Loucy (cell line): ENCODE results near the gene GNB3.
A peak's percentile ranks its signal among the peaks of the same experiment; 100 is the strongest.

Source experiments
- H2AFZ ChIP-seq: fragments of 200-600 bp; sonication (generic); 2 replicates; pipeline ENCODE4 v1.6.0; 2016; ENCODE audit warnings: antibody characterized with exemption, mild to moderate bottlenecking, low read length, moderate library complexity
- H3F3A ChIP-seq: fragments of 200-600 bp; 2 replicates; pipeline ENCODE4 v1.6.0; 2016; ENCODE audit warnings: antibody characterized with exemption, low read depth, mild to moderate bottlenecking
- H3K27me3 ChIP-seq: fragments of 200-600 bp; sonication (generic); 2 replicates; pipeline ENCODE4 v1.6.1; 2014; ENCODE audit warnings: low read length, mild to moderate bottlenecking; ENCODE audit not compliant: insufficient read depth, poor library complexity, severe bottlenecking
- H3K36me3 ChIP-seq: fragments of 200-600 bp; sonication (generic); 2 replicates; pipeline ENCODE4 v1.6.1; 2016; ENCODE audit warnings: low read length; ENCODE audit not compliant: insufficient read depth
- H3K4me1 ChIP-seq: fragments of 200-600 bp; sonication (generic); 2 replicates; pipeline ENCODE4 v1.5.1; 2014; ENCODE audit warnings: low read length, mild to moderate bottlenecking; ENCODE audit not compliant: insufficient read depth, poor library complexity, severe bottlenecking
- H3K4me2 ChIP-seq: fragments of 200-600 bp; sonication (generic); 2 replicates; pipeline ENCODE4 v1.6.0; 2014; ENCODE audit warnings: antibody characterized with exemption, low read length, low read depth, mild to moderate bottlenecking; ENCODE audit not compliant: poor library complexity, severe bottlenecking
- H3K4me3 ChIP-seq: fragments of 200-600 bp; sonication (generic); 2 replicates; pipeline ENCODE4 v1.5.1; 2014; ENCODE audit warnings: low read length, mild to moderate bottlenecking, mixed read lengths; ENCODE audit not compliant: poor library complexity, severe bottlenecking
- H3K79me2 ChIP-seq: fragments of 200-600 bp; sonication (generic); 2 replicates; pipeline ENCODE4 v1.6.1; 2014; ENCODE audit warnings: low read length; ENCODE audit not compliant: insufficient read depth
- H3K9ac ChIP-seq: fragments of 200-600 bp; sonication (generic); 2 replicates; pipeline ENCODE4 v1.6.0; 2014; ENCODE audit warnings: mild to moderate bottlenecking, low read depth, low read length, moderate library complexity; ENCODE audit not compliant: poor library complexity, severe bottlenecking
- H3K9me2 ChIP-seq: fragments of 200-600 bp; sonication (generic); replicated peaks from 2 replicates; pipeline ENCODE4 v1.6.1; 2016; ENCODE audit warnings: low read depth, low read length, mixed read lengths
- H3K9me3 ChIP-seq: fragments of 200-600 bp; sonication (generic); 2 replicates; pipeline ENCODE4 v1.6.1; 2014; ENCODE audit warnings: mild to moderate bottlenecking, antibody characterized with exemption, low read length, low read depth; ENCODE audit not compliant: insufficient read depth
- H4K20me1 ChIP-seq: fragments of 200-600 bp; sonication (generic); 2 replicates; pipeline ENCODE4 v1.6.0; 2014; ENCODE audit warnings: antibody characterized with exemption, low read length, mild to moderate bottlenecking; ENCODE audit not compliant: insufficient read depth, poor library complexity, severe bottlenecking
- CTCF ChIP-seq: fragments of 200-600 bp; sonication (generic); conservative IDR thresholded peaks from 2 replicates; pipeline ENCODE4 v1.5.1; 2014; ENCODE audit warnings: mild to moderate bottlenecking, antibody characterized with exemption, low read length
- EZH2phosphoT487 ChIP-seq: fragments of 200-600 bp; IDR thresholded peaks from 2 replicates; pipeline ENCODE4 v1.6.1; 2018; ENCODE audit warnings: antibody characterized with exemption, mild to moderate bottlenecking, moderate library complexity, borderline replicate concordance

Gene GNB3

DNA sequence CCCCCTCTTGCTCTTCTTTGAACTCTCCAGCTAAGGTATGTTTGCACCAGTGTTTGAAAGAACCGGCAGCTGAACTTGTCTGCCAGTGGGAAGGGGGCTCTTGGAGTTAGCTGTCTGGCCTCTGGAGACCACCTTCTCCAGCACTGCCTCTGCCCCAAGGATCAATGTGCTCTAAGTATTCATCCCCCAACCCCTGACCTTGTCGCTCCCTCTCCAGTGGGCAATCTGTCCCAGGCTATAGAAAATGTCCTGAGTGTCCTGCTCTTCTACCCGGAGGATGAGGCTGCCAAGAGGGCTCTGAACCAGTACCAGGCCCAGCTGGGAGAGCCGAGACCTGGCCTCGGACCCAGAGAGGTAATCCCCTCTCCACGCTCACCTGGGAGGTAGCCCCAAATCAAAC lies 9.7 kb upstream of the GNB3 start:
- Histone ChIP-seq H3K4me3 (no peak overlapping the region), H4K20me1 (no peaks in the 10 kb centered on the region), H3F3A (no peaks in the 10 kb centered on the region), H3K4me2 (peak overlapping the region; percentile 77), H3K4me1 (peaks cover 21% of the 10 kb centered on the region), H3K9me3 (no peaks in the 10 kb centered on the region), H3K9ac (peak overlapping the region; percentile 89), H3K27me3 (no peaks in the 10 kb centered on the region), H3K9me2 (no peaks in the 10 kb centered on the region), H3K79me2 (peaks cover 25% of the 10 kb centered on the region; the same call in 1 of the 2 replicates), H2AFZ (no peak overlapping the region), H3K36me3 (peaks cover 11% of the 10 kb centered on the region; the same call in 1 of the 2 replicates)
- TF ChIP-seq EZH2phosphoT487 (no peak), CTCF (no peak)

DNA sequence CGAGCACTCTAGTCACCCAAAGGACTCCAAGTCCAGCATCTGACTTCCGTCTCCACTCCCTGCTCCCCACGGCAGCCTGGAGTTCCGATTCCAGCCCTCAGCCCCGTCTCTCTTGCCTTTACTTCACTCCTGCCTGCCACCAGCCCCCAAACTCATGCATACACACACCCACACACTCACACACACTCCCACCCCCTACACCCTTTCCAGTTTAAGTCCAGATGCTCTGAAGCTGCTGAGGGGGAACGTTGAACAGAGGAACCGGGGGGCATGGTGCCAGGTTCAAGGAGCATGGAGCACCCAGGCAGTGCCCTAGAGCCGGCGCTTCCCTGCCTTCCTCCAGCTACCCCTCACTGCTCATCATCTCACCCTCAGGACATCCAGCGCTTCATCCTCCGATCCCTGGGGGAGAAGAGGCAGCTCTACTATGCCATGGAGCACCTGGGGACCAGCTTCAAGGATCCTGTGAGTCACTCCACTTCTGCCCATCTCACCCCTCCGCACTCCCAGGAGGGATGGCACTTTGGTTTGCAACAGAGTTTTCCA lies 9.2 kb upstream of the GNB3 start:
- Histone ChIP-seq H3K36me3 (peaks cover 11% of the 10 kb centered on the region; the same call in 1 of the 2 replicates), H2AFZ (no peak overlapping the region), H3K9me3 (no peaks in the 10 kb centered on the region), H3K27me3 (no peaks in the 10 kb centered on the region), H3K4me2 (no peak overlapping the region), H3F3A (no peaks in the 10 kb centered on the region), H4K20me1 (no peaks in the 10 kb centered on the region), H3K9me2 (no peaks in the 10 kb centered on the region), H3K9ac (no peak overlapping the region), H3K4me3 (no peak overlapping the region), H3K4me1 (peaks cover 21% of the 10 kb centered on the region), H3K79me2 (peaks cover 25% of the 10 kb centered on the region; the same call in 1 of the 2 replicates)
- TF ChIP-seq EZH2phosphoT487, result no peak
- TF ChIP-seq CTCF, result no peak

GRCh38 chr12:6832125-6832524 lies 8.6 kb upstream of the GNB3 start:
- Histone ChIP-seq H3K4me3 (no peak overlapping the region), H3K9me2 (no peaks in the 10 kb centered on the region), H3K79me2 (peaks cover 25% of the 10 kb centered on the region; the same call in 1 of the 2 replicates), H3K4me2 (no peak overlapping the region), H3K27me3 (no peaks in the 10 kb centered on the region), H3F3A (no peaks in the 10 kb centered on the region), H3K9me3 (no peaks in the 10 kb centered on the region), H4K20me1 (no peaks in the 10 kb centered on the region), H3K4me1 (peaks cover 18% of the 10 kb centered on the region), H2AFZ (no peak overlapping the region), H3K36me3 (peaks cover 11% of the 10 kb centered on the region; the same call in 1 of the 2 replicates), H3K9ac (no peak overlapping the region)
- TF ChIP-seq EZH2phosphoT487 (no peak), CTCF (no peak)
